GM23248 (cell line): ENCODE measurements around the gene BRF1.

Experiments used
- EZH2 ChIP-seq: fragments of 200-600 bp; sonication (generic); IDR thresholded peaks from 2 replicates; pipeline ENCODE4 v1.6.1; 2018; ENCODE audit warnings: antibody characterized with exemption, mild to moderate bottlenecking; ENCODE audit not compliant: insufficient read depth, poor library complexity, severe bottlenecking
- EZH2phosphoT487 ChIP-seq: fragments of 200-600 bp; sonication (generic); IDR thresholded peaks from 2 replicates; pipeline ENCODE4 v1.6.1; 2018; ENCODE audit warnings: antibody characterized with exemption, moderate library complexity, mild to moderate bottlenecking, low read depth; ENCODE audit not compliant: insufficient read depth

- TF ChIP-seq EZH2 = no peak
- TF ChIP-seq EZH2phosphoT487 = no peak
Measured at GRCh38 chr14:105312973-105313372, 12.2 kb upstream of the BRF1 start.
